IMR-90 (cell line): ENCODE results near the gene INSR.

Experiments
- BHLHE40 ChIP-seq: fragments of 150-350 bp; IDR thresholded peaks from 2 replicates; pipeline ENCODE4 v1.6.1; 2016; ENCODE audit warnings: mild to moderate bottlenecking, low read depth, low read length
- MAFK ChIP-seq: IDR thresholded peaks from 2 replicates; pipeline ENCODE4 v1.6.1; 2012; ENCODE audit warnings: low read depth, low read length, improper control_type of control experiment
- MAZ ChIP-seq: IDR thresholded peaks from 2 replicates; pipeline ENCODE4 v1.6.1; 2012; ENCODE audit warnings: low read depth, mild to moderate bottlenecking, low read length, improper control_type of control experiment, moderate library complexity, borderline replicate concordance
- MXI1 ChIP-seq: IDR thresholded peaks from 2 replicates; pipeline ENCODE4 v1.6.1; 2012; ENCODE audit warnings: low read depth, mild to moderate bottlenecking, low read length, moderate library complexity, borderline replicate concordance
- POLR2A ChIP-seq: IDR thresholded peaks from 2 replicates; pipeline ENCODE4 v1.6.1; 2012; ENCODE audit warnings: mild to moderate bottlenecking, low read depth, low read length
- RAD21 ChIP-seq: IDR thresholded peaks from 2 replicates; pipeline ENCODE4 v1.6.1; 2012; ENCODE audit warnings: low read length, improper control_type of control experiment
- RCOR1 ChIP-seq: IDR thresholded peaks from 2 replicates; pipeline ENCODE4 v1.6.1; 2012; ENCODE audit warnings: mild to moderate bottlenecking, low read length, improper control_type of control experiment; ENCODE audit not compliant: insufficient replicate concordance
- TF ChIP-seq, protein P1 (sequence below): conservative IDR thresholded peaks from 2 replicates; pipeline ENCODE4 v1.5.1; 2012; ENCODE audit warnings: mild to moderate bottlenecking, low read depth, low read length, improper control_type of control experiment

DNA sequence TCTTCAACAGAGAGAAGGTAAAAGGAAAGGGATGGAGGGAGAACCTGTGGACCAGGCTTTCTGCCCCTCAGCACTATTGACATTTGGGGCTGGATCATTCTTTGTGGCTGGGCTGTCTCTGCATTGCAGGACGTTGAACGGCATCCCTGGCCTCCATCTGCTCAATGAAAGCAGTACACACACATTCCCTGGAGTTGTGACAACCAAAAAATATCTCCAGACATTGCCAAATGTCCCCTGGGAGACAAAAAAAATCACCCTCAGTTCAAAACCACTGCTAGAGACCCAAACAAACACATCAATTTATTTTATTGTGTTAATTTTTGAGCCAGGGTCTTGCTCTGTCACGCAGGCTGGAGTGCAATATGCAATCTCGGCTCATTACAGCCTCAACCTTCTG, 43.3 kb downstream of the INSR start:
- no peak for TF ChIP-seq RCOR1
- no peak for TF ChIP-seq POLR2A
- no peak for TF ChIP-seq RAD21
- TF ChIP-seq, protein P1, sequence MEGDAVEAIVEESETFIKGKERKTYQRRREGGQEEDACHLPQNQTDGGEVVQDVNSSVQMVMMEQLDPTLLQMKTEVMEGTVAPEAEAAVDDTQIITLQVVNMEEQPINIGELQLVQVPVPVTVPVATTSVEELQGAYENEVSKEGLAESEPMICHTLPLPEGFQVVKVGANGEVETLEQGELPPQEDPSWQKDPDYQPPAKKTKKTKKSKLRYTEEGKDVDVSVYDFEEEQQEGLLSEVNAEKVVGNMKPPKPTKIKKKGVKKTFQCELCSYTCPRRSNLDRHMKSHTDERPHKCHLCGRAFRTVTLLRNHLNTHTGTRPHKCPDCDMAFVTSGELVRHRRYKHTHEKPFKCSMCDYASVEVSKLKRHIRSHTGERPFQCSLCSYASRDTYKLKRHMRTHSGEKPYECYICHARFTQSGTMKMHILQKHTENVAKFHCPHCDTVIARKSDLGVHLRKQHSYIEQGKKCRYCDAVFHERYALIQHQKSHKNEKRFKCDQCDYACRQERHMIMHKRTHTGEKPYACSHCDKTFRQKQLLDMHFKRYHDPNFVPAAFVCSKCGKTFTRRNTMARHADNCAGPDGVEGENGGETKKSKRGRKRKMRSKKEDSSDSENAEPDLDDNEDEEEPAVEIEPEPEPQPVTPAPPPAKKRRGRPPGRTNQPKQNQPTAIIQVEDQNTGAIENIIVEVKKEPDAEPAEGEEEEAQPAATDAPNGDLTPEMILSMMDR: no peak
- TF ChIP-seq BHLHE40: no peak
- no peak for TF ChIP-seq MXI1
- no peak for TF ChIP-seq MAFK
- TF ChIP-seq MAZ: no peak
